HG02759 (cell line): ENCODE measurements around the gene SYTL5.

Experiments used
- ATAC-seq: cut with Tn5 transposase; IDR thresholded peaks from one replicate; pipeline ENCODE4 v1.9.1; 2021; ENCODE audit warnings: mild to moderate bottlenecking, moderate library complexity; ENCODE audit not compliant: unreplicated experiment

SYTL5 gene

GRCh38 chrX:38018766-38019425 lies 12.5 kb downstream of the SYTL5 start:
- ATAC-seq: no peak

DNA sequence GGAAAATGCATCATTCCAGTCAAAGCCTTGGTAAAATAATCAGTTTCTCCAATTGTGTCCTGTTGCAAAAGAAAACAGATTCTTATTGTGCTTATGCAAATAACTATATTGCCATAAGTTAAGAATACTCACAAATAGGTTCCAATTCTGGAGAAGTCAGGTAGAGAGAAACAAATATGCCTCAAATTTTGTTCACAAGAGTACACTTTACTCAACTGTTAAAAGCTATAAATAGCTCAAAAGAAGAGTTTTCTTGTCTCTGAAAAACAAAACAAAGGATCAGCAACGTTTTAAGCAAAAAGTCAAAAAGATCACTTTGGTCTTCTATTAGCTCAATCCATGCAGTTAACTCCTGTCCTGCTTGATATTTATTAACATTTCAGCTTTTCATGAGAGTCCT lies 21.9 kb downstream of the SYTL5 start:
- ATAC-seq: no peak

GRCh38 chrX:38036466-38036865 lies 30.1 kb downstream of the SYTL5 start:
- ATAC-seq: no peak

GRCh38 chrX:38038501-38038900 lies 32.1 kb downstream of the SYTL5 start:
- ATAC-seq: no peak

DNA sequence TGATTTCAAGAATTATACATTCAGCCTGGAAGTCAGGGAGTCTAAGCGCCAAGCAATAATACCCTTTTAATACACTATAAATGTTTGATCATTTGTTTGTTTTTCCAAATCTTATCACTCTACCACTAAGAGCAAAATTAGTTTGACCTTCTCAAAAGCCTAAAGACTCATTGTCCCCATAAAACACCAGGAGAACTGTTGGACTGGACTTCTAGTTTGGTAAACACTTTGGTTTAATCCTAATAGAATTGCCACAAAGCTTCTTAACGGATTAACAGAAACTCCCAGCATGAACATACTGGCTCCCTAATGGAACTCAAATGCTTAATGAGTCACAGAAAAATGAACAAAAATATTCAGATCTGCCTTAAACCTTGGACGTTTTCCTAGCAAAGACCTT lies 34.9 kb downstream of the SYTL5 start:
- no peak for ATAC-seq

GRCh38 chrX:38044701-38045100 lies 38.3 kb downstream of the SYTL5 start:
- ATAC-seq: no peak

GRCh38 chrX:38045538-38046096 lies 39.3 kb downstream of the SYTL5 start:
- ATAC-seq: no peak

DNA sequence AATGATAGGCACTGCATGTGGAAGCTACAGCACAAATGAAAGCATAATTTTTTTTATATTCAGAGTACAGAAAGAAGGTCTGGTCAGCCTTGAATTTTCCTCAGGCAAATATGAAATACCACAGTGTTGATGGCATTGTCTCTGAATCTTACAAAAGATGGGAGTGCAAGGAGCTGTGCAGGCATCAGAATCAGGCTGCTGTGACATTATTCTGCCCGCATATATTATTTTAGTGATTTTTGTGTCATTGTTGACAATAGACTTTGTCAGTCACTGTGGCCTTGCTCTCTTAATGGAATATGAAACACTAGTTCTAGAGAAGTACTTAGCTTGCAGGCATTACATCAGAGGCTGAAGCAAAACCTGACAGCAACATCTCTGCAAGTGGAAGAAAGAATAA lies 42.5 kb downstream of the SYTL5 start:
- ATAC-seq: no peak

DNA sequence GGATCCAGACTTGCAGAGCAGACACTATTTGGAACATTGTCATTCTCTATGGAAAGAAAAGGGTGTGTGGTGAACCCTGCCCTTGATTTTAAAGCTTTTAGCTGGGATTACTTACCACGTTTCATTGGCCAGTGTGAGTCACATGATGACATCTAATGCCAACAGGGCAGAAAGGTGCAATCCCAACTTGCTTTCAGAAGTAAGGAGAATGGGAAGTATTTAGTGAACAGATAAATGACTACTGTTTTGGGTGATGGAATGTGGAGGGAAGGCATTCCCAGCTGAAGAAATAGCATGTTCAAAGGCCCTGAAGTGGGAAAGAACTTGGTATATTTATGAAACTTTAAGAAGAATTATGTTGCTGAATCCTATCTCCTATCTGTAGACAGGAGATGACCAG lies 44.5 kb downstream of the SYTL5 start:
- ATAC-seq: no peak

GRCh38 chrX:38052096-38052495 lies 45.7 kb downstream of the SYTL5 start:
- no peak for ATAC-seq

DNA sequence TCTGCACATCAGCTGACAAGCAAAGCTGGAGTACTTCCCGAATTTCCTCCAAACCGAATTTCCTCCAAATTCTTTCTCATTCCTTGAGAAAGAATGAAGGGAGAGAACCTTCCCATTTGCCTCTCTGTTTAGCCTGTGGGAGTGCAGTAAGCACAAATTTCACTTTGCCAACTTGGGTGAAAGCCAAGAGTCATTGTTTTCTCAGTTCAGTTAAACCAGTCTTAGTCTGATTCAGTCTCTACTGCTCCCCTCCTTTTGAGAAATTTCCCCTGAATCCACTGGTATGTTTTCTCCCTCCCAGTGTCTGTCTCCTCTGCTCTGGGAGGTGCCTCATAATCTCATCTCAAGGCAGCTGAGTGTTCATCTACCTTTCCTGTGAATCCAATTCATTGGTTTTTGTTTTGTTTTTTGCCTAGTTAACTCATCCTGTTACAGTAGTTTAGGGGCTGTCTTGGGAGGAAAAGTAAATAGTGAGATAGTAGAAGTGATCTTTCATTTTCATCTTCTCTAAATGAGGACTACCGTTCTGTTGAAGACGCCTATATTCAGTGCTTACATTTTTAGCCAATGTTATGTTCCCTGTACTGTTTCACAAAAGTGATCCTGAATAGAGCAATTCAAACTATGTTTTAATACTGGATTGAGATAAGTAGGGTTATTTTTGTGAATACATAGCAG lies 49.0 kb downstream of the SYTL5 start:
- no peak for ATAC-seq

GRCh38 chrX:38060331-38060878 lies 54.1 kb downstream of the SYTL5 start:
- ATAC-seq: no peak

DNA sequence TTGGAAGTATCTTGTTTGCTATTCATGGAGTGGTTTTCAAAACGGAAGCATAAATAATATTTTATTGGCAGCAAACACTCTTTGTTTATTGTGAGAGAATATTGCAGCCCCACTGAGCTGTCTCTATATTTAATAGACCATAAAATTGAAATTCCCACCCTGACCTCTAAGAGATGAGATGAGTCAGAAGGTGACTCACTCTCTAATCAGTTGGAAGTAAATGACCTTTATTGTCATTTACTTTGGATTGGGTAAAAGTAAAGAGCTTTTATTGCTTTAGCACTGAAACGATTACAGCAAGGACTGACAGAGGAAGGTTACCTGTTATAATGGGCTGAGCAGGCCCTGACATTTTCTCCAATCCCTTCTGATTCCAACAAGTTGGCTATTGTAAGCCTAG lies 55.0 kb downstream of the SYTL5 start:
- no peak for ATAC-seq

DNA sequence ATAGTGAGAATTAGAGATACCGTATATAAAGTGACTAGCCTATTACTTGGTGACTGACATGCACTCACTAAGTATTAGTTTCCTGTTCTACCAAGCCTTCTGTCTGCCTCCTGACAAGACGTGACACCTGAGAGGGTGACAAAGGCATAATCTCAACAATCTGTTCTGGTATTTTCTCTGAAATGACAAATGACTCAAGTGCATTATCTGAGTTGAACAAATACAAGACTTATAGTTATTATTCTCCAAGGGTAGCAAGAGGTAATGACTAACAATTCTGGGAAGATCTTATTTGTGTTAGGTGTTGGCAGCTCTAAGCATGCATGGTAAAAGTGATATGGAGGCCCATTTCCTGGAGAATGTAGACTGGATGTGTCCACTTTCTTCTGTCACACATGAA lies 60.6 kb downstream of the SYTL5 start:
- ATAC-seq: no peak

DNA sequence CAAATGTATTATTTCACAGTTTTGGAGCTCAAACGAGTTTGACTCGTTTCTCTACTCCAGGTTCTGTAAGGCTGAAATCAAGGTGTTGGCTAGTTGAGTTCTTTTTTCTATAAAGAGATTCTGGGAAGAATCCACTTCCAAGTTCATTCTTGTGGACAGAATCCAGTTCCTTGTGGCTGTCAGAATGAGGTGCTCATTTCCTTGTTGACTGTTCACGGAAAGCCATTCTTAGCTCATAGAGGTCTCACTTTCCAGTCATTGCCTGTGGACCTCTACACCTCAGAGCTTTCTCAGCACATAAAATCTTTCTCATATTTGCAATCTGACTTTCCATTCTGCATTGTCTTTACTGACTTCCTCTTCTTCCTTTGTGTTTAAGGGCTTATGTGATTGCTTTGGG lies 62.9 kb downstream of the SYTL5 start:
- ATAC-seq: no peak

DNA sequence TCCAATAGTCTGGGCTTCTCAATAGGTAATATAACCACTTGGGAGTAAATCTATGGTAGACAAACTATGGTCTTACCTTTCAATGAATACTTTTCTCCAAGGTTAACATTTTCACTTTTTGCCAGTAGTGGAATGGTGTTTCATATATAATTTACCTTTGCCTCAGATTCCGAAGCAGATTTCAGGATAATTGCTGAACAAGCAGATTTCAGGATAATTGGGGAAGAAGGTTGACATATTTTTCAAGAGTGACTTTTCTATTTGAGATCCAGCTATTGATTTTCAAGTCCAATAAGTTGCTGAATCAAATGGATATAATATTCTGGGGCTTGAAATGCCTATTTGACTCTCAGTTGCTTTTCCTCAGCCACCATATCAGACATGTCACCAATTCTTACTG lies 63.6 kb downstream of the SYTL5 start:
- no peak for ATAC-seq

DNA sequence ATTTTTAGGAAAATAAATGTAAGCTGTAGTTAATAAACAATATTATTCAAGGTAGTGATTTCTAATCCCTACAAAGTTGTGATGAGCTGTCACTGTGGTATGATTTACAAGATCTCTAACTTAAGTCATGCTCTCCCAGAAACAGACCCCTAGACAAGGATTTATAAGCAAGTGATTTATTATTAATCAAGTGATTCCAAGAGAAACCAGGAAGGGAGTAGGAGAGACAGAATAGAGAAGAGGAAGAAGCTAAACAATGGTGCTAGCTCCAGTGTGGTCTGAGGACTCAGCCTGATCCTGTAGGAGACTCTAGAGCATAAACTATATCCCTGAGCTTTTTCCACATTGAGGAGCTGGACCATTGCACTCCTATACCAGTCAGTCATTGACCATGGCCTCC lies 73.1 kb downstream of the SYTL5 start:
- no peak for ATAC-seq

DNA sequence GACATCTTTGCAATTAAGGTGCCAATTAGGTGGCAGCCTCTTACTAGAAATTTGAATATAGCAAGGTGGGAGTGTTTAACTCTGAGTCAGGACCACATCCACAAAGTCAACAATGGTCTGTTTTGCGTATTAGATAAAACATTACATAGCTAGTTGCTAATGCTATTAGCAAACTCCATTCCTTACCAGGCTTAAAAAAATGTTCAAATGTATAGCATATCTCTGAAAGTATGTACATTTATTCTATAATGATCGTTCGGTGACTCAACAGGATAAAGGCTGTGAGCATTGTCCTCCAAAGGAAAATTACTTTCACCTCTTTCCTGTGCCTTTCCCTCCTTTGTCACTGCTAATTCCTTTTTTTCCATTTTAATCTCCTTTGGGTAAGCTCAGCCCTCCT lies 74.5 kb downstream of the SYTL5 start:
- no peak for ATAC-seq

- no peak for ATAC-seq
Measured at GRCh38 chrX:38081909-38082308, 75.6 kb downstream of the SYTL5 start.

GRCh38 chrX:38082309-38082708 lies 76.0 kb downstream of the SYTL5 start:
- no peak for ATAC-seq

DNA sequence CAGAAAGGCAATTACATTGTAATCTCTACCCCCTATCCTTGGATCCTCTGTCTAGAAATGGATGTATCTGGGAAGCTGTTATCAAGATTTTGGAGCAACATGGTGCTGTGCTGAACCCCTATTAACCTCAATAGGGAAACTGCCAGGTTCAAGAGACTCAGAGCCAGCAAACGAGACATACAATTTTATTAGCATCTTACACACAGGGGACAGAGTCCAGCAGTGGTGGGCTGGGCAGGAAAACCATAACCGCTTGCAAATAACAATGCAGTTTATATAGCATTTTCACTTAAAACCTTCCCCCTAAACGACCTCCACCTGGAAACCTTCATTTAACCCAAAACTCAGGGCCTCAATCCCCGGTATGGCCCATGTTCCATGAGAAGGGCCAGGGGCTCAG lies 79.5 kb downstream of the SYTL5 start:
- ATAC-seq: no peak

GRCh38 chrX:38086451-38087215 lies 80.3 kb downstream of the SYTL5 start:
- ATAC-seq: no peak
